HG03558 (cell line): ENCODE measurements around the gene FA2H.

Source experiments
- ATAC-seq: cut with Tn5 transposase; IDR thresholded peaks from one replicate; pipeline ENCODE4 v1.9.1; 2021; ENCODE audit warnings: moderate number of reproducible peaks; ENCODE audit not compliant: unreplicated experiment; ENCODE audit errors: extremely low read depth

FA2H gene

DNA sequence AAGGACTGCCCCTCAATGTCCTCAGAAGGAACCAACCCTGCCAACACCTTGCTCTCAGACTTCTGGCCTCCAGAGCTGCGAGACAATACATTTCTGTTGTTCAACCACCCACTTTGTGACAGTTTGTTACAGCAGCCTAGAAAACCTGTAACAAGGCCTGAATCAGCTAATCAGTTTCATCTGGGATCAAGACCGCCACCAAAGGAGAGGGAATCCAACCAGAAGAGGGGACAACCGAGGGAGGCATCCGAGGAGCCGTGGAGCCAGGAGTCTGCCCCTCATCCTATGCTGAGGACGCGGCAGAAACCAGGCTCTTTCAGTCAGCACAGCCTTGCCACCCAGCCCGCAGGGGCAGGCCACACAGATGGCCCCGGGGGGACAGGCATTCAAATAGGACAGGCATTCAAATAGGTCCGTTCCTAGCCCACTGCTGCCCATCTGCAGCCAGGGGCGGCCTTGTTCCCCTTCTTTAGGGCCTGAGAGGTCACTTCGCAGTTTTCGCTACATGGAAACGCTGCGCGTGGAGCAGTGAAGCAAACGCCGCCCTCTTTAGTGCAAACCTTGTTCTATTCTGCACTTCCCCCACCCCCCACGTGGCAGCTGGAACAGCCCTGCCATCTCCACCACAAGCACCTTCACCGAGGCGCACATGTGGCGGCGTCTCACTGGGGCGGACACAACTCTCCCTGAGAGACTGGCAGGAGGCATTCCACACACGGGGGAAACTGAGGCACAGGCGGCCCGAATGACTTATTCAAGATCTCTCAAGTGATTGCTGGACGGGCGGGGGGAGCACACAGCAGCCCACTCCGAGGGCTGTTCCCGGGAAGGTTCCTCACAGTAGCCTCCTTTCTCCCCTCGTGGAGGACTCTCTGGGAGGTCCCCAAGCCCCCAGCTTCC lies 26.7 kb downstream of the FA2H start:
- ATAC-seq: no peak

DNA sequence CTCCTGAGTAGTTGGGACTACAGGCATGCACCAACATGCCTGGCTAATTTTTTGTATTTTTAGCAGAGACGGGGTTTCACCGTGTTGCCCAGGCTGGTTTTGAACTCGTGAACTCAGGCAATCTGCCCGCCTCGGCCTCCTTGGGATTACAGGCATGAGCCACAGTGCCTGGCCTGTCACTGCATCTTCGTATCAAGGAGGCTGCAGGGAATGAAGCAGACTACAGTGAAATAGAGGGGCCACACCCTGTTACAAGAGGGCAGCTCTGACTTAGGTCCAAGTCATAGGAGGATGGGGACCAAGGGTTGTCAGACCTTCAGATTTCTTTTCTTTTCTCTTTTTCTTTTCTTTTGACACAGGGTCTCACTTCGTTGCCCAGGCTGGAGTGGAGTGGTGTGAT lies 28.7 kb downstream of the FA2H start:
- no peak for ATAC-seq

DNA sequence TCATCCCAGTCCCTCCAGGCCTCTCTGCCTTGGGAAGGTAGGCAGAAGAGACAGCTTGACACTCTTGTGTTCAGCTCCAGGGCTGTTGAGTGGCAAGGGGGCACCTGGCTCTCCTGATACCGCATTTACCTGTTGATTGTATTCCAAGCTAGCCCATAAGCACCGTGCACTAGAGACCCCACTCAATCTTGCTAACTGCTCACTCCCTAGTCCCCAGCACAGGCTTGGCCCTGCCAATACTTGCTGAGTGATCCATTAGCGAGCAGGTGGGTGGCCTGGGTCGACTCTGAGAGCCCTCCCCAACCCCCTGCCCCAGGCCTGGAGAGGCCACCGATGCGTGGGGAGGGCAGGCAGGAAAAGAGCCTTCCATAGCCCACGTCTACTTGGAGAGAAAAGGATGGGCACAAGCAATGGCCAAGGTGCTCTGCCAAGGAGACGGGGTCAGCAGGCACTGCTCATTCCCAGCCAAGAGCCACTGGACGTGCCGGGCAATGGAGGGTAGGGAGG lies 29.5 kb downstream of the FA2H start:
- no peak for ATAC-seq

DNA sequence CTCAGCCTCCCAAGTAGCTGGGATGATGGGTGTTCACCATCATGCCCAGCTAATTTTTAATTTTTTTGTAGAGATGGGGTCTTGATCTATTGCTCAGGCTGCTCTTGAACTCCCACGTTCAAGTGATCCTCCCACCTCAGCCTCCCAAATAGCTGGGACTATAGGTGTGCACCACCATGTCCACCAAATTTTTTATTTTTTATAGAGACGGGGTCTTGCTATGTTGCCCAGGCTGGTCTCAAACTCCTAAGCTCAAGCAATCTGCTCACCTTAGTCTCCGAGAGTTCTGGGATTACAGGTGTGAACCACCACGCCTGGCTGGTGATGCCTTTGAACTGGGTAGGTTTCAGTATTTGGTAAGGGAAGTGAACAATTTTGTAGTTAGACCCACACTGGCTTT lies 30.1 kb downstream of the FA2H start:
- ATAC-seq: no peak

DNA sequence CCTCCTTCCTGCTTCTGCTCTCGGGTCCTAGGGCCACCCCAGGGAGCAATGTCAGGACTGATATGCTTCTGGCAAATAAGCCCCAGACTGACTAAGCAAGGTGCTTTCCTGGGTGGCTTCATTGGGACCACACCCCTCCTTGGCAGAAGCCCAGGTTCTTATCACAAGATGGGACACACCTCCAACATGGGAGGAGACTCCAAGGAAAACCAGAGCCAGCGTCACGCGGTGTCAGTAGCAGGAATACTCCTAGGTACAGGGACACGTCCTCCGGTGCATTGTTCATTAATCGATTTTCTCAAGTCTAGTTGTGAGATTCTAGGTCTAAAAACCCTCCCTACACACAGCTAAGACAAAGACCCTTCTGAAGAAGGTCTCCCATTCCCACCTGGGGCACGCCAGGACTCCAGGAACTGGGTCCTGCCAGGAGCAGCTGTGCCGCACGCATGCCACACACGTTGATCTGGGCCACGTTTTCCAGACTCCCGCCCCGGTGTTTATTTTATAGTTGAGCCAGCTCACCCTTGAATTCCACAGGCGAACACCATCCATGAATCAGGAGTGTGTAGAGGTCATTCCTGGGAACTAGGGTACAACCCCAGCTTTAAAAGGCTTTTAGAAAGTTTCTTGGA lies 30.8 kb downstream of the FA2H start:
- ATAC-seq: no peak

DNA sequence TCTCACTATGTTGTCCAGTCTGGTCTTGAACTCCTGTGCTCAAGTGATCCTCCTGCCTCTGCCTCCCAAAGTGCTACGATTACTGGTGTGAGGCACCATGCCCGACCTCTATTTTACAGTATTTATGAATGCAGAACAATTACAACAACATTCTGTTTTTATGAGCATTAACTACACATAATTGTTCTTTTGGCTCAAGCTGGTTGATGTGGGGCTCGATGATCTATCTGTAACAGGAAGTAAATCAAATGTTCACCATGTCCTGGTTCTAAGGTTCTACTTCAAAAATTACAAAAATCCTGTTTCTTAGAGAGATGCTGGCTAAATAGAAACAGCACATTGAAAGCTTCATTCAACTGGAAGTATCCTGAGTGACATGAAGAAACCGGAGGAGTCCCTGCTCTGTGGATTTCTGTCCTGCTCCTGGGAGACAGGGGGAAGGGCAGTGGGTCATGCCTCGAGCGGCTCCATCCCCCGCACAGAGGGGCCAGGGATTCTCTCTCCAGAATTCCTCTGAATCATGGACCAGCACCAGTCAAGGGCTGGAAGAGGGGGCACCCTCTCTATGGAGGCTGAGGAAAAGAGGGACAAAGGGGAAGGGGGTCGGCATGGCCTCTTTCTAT lies 31.5 kb downstream of the FA2H start:
- ATAC-seq: no peak

DNA sequence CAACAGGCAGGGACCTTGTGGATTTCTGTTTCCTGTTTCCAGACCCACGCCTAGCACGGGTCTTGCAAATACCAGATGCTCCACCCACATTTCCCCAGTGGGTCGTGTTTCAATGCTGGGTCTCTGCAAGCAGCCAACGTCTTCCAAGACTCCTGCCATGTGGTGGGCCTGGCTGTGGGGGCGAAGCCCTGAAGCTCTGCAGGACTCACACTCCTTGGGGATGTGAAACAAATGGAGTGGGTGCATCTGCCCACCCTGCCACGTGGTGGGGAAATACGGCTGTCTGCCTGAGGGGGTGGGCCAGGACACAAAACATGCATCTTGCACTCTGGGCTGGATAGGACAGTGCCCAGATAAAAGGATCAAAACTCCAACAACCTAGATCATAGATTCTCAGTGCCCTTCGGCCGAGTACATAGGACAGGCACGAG lies 32.6 kb downstream of the FA2H start:
- no peak for ATAC-seq

DNA sequence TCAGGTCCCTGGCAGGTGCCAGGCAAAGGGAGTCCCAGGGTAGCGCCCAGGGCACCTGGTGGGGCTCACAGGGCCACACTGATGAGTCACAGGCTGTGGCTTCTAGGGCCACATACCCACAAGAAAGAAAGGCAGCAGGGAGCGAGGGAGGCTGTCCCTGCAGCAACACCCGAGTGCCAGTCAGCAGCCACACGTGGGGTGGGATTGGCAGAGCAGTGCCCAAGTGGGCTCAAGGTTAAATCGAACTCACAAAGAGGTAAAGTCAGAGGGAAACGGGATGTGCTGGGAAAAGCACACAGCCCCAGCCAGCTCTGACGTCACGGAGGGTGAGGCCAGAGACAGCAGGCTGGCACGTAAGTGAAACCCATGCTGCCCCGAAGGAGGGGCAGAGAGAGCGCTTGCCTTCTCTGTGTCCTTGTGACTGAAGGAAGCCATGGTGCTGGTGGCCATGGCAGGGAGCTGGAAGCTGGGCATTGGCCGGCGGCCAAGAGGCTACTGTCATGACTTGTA lies 33.8 kb downstream of the FA2H start:
- no peak for ATAC-seq

DNA sequence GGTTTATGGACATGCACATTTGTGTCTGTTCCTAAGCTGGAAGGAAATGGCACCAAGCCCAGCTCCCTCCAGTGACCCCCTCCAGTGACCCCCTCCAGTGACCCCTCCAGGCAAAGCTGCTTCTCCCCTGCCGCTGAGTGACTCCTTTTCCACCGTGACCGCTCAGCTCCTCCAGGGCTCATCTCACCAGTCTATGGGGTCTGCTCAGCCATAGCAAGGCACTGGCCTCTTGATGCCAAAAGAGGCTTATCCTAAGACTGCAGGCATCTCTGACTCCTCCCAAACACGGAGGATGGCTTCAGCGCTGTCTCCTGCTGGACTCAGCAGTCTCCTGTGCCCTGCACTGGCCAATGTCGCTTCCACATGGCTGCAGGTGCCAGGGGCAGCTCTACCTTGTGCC lies 35.3 kb downstream of the FA2H start:
- ATAC-seq: no peak

DNA sequence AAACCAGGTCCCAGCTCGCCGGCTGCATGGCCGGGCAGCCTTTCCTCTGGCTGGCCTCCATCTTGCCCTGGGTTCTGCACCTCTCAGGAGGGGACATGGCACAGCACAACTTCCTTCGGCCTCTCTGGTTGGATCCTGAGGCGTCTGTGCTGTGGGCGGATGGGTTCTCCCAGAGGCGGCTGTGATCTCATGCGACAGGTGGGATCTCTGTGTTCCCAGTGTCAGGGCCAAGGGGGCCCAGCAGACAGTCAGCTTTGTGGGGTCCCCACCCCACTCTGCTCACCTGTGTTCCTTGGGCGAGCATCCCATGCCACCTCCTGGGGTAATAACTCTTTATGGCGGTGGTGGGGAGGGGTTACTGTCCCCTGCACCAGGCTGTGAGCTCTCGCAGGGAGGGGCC lies 35.8 kb downstream of the FA2H start:
- no peak for ATAC-seq

DNA sequence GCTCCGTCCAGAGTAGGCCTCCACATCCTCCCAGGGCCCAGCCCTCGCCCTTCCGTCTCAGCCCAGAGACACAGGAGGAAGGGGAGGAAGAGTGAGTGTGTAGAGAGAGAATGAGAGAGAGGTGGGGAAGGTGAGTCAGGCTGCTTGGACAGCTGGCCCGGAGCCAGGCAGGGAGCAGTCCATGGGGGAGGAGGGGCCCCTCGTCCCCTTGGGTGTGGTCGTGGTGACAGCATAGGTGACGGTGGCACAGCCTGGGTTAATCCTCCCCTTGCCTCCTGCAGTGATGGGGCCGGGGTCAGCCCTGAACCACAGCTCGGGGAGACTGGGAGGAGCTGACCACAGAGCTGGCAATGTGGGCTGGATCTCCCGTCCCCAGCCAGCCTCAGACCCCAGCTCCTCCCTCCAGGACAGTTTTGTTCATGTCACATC lies 36.5 kb downstream of the FA2H start:
- no peak for ATAC-seq

DNA sequence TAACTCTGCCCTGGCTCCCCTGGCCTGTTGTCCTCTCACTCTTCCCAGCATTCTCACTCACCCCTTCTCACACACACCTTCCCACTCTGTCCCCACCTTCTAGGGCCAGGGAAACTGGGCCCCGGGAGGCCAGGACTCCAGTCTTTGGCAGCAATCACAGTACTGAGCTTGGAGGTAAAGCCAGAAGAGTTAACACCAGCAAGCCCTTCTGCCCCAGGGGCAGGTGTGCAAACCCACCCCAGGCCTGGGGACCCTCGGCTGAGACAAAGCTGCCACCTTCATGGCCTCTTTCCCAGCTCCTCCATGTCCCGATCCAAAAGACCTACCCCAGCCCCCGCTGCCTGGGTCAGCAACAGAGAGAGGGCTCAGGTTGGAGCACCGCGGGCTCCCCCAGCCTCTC lies 37.1 kb downstream of the FA2H start:
- no peak for ATAC-seq

DNA sequence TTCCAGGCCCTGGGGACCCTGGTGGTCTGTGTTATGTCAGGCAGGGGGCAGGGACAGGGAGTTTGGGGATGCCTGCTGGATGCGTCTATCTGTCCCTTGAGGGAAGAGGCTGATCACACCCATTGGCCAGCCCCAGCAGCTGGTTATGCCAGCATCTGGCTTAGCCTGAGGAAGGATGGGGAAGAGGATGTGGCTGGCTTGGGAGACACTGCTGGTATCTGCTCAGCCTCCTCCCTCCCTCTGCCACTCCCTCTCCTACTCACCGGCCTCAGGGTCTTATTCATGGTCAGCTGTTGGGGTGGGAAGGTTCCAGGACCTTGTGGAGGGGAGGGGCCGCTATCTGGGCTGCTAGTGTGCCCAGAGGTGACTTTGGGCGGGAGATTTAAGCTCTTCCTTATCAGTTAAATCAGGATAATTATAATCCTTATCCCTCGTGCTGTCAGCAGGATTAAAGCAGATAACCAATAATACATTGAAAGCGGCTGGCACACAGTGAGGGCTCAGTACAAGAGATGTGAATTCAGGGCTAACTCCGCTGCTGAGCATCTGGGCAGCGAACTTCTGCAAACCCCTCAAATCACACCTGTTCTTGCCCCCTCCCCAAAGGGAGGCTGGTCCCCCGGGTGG lies 38.0 kb downstream of the FA2H start:
- no peak for ATAC-seq

DNA sequence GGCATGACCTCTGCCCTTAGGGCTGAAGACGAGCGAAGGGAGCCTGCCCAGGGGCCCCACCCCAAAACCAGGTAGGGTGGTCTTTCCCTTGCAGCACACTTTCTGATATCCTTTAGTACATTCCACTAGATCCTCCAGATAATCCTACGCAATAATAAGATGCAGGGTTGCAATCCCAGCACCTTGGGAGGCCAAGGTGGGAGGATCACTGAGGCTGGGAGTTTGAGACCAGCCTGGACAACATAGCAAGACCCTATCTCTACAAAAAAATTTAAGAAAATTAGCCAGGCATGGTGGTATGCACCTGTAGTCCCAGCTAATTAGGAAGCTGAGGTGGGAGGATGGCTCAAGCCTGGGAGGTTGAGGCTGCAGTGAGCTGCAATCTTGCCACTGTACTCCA lies 39.1 kb downstream of the FA2H start:
- no peak for ATAC-seq

DNA sequence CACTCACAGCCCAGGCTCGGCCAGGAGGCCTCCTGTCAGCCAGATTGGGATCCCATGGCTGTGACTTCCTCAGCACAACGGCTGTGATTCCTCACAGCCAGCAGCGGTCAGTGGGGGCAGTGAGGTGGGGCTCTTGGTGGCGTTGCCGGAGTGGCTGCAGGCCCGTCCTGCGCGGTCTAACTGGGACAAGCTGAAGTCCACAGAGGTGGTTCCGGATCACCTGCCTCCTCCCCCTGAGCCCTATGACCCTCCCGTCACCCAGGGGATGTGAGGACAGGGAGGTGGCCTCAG lies 39.5 kb downstream of the FA2H start:
- no peak for ATAC-seq

DNA sequence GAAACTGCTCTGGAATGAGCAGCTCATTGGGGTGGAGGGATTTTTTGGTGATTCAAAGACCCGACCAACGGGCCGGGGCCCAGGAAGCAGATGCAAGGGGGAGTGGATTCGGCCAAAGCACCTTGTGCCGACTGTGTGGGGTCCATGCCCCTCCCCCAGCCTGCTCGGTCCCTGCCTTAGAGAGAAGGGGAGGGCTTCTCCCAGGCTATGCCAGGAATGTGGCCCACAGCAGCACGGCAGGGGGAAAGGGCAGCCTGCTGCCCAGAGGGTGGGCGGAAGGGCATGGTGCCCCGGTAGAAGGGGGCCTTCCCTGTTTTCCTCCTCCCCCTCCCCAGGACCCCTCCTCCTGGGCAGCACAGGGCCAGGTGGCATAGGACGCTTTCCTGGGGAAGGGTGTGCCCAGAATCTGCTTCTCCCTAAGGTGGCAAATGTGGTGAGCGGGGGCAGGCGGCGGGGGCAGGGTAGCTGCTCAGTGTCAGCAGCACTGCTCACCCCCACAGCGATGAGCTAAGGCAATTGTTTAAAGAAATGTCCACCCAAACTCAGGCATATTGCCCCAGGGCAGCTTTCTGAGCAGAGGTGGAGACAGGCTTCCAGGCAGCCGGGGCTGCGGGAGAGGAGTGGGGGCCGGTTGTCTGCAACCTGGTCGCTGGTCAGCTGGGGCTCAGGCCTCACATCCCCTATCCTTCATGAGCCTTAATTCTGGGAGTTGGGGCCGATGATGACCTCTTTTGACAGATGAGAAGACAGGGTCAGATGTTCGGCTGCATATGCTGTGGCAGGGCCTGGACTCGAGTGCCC lies 40.1 kb downstream of the FA2H start:
- no peak for ATAC-seq

DNA sequence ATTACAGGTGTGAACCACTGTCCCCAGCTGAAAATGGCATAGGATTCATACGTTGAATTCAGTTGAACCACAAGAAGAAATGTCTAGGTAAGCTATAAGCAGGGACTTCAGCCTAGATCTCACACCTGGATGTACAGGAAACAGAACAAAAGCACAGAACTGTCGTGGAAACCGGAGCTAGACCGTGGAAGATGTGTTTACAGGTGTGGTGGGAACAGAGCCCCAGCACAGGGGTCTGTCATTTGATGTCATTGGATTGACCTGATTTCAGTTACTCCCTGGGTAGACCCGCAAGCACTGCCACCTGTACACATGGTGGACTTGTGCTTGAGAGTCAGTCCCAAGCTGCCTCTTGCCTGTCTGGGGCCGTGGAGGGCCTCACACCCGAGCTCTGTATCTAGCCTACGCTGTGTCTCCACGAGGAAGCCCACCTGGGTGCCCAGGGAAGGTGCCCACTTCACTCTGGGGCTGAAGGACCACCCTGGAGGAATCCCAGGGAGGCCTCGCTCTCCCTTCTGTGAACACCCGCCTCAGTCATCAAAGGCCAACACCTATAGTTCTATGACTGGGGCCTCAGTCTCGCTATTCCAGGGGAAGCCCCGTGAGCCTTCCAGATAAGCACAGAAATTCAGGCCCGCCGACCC lies 41.8 kb downstream of the FA2H start:
- ATAC-seq: no peak

DNA sequence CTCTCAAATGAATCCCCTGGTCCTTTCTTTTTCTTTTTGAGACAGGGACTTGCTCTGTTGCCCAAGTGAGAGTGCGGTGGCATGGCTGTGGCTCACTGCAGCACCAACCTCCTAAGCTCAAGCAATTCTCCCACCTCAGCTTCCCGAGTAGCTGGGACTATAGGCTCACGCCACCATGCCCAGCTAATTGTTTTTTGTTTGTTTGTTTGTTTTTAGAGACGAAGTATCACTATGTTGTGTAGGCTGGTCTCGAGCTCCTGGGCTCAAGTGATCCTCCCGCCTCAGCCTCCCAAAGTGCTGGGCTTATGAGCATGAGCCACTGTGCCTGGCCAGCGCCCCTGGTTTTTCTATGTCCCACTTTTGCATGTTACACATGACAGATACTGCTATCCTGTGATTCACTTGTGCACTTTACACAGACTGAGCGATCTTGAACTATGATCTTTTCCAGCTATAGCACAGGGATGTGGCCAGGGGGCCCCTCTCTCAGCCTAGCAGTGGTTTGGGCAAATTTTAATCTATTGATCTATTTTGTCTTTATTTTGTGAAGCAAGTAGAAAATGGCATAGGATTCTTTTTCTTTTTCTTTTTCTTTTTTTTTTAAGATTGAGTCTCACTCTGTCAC lies 42.7 kb downstream of the FA2H start:
- ATAC-seq: no peak
